COLO829 (cell line): ENCODE data around the gene RPUSD4.

Experiments
- DNase-seq: peaks from one replicate; pipeline ENCODE4 v3.0.0; 2012; ENCODE audit warnings: low spot score

RPUSD4 gene

GRCh38 chr11:126181939-126182730 lies 29.3 kb downstream of the RPUSD4 start:
- DNase-seq = no peak

- DNase-seq = no peak
Measured at GRCh38 chr11:126176853-126177470, 34.5 kb downstream of the RPUSD4 start.

- DNase-seq = no peak
Measured at GRCh38 chr11:126175393-126175792, 36.1 kb downstream of the RPUSD4 start.

- no peak for DNase-seq
Measured at GRCh38 chr11:126174816-126175215, 36.6 kb downstream of the RPUSD4 start.

- no peak for DNase-seq
Measured at GRCh38 chr11:126173257-126173656, 38.2 kb downstream of the RPUSD4 start.

- no peak for DNase-seq
Measured at GRCh38 chr11:126172596-126173038, 38.8 kb downstream of the RPUSD4 start.

GRCh38 chr11:126169291-126169690 lies 42.2 kb downstream of the RPUSD4 start:
- no peak for DNase-seq

- DNase-seq = no peak
Measured at GRCh38 chr11:126167488-126167887, 44.0 kb downstream of the RPUSD4 start.

GRCh38 chr11:126166413-126166812 lies 45.0 kb downstream of the RPUSD4 start:
- no peak for DNase-seq

- DNase-seq = no peak
Measured at GRCh38 chr11:126165757-126166156, 45.7 kb downstream of the RPUSD4 start.

GRCh38 chr11:126165311-126165720 lies 46.1 kb downstream of the RPUSD4 start:
- no peak for DNase-seq

GRCh38 chr11:126164781-126165180 lies 46.7 kb downstream of the RPUSD4 start:
- DNase-seq = no peak

GRCh38 chr11:126163779-126164178 lies 47.7 kb downstream of the RPUSD4 start:
- DNase-seq = no peak

- peak; percentile 12 for DNase-seq
Measured at GRCh38 chr11:126163074-126163700, 48.3 kb downstream of the RPUSD4 start.

GRCh38 chr11:126162306-126163030 lies 49.0 kb downstream of the RPUSD4 start:
- no peak for DNase-seq

- no peak for DNase-seq
Measured at GRCh38 chr11:126161023-126161391, 50.4 kb downstream of the RPUSD4 start.

GRCh38 chr11:126160345-126161022 lies 51.0 kb downstream of the RPUSD4 start:
- DNase-seq = no peak

GRCh38 chr11:126159719-126160344 lies 51.6 kb downstream of the RPUSD4 start:
- no peak for DNase-seq

- DNase-seq = no peak
Measured at GRCh38 chr11:126158054-126158791, 53.2 kb downstream of the RPUSD4 start.

GRCh38 chr11:126157326-126158030 lies 54.0 kb downstream of the RPUSD4 start:
- no peak for DNase-seq
